Measurements from ENCODE around the gene CIZ1.

CIZ1 gene

GRCh38 chr9:128125580-128126354 is 65.6 kb downstream of the CIZ1 start:
- no peak for DNase-seq (ENCODE audit: low spot score)
- FAIRE-seq = no peak

DNA sequence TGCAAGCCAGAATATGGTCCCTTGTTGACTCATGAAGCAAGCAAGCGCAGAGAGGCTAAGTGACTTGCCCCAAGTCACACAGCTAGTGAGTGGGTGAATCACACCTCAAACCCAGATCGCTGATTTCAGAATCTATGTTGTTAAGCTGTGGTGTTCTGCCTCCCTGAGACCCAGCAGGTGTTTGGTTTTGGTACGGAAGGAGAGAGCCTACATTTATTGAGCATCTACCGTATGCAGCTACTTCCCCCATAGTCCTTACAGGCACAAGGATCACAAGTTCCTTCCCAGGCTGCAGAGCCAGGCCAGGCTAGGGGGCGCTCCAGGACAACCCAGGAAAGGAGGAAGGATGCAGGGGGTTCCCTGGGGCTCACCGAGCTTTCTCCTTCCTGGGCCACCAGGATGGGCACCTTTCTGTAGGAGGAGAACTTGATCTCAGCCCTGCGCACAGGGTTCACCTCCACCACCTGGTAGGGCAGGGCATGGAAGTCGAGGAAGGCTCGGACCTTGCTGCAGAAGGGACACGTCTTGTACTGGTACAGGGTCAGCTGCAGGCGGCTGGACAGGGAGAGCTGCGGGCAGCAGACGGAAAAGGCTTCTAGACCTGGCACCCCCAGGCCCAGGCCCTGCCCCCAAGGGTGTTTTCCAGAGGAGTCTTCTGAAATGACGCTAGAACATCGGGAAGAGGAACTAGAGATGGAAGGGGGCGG is 66.3 kb downstream of the CIZ1 start:
- no peak for FAIRE-seq

GRCh38 chr9:128124451-128124850 is 66.9 kb downstream of the CIZ1 start:
- DNase-seq (ENCODE audit: low spot score) (no peak), FAIRE-seq (no peak)

More for the DNA sequence above, 66.3 kb downstream of the CIZ1 start:
- DNase-seq (ENCODE audit: low spot score) = no peak

- FAIRE-seq (no peak), DNase-seq (ENCODE audit: low spot score) (no peak)
Measured at GRCh38 chr9:128123451-128124080, 67.8 kb downstream of the CIZ1 start.

GRCh38 chr9:128122809-128123175 is 68.6 kb downstream of the CIZ1 start:
- no peak for FAIRE-seq

DNA sequence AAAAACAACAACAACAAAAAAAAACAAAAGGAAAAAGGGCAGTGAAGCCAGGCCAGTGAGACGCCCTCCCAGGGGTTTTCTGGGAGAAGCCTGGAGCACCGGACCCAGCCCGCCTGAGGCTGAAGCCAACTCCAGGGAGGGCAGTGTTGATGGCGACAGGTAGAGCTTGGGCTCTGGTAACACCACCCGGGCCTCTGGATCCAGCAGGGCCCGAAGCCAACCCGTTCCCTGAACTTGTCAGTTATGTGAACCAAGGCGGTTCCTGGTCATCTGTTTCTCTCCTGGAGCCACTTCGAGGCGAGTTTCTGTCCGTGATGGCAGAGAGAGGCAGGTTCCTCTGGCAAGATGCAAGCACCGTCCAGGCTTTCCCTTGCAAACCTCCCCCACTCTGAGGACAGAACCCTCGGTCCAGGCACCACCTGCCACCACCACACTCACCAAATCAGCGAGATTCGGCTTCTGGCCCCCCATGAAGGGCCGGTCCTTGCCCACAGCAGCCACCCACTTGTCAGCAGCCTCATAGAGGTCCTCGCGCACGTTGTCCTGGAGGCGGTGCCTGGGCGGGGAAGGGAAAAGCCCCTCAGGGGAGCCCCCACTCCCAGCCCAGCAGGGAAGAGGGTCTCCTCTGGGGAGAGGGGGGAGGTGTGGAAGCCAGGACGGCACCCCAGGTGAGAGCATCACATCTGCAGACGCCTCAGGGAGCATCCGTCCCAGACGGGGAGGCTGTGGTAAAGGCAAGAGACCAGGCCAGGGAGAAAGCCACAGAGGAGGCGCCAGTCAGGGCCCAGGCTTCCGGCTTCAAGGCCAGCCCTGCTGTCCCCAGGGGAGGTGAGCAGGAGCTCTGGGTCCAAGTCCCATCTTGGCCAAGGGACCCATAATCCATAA is 69.2 kb downstream of the CIZ1 start:
- no peak for FAIRE-seq
- no peak for DNase-seq (ENCODE audit: low spot score)

More at GRCh38 chr9:128122809-128123175, 68.6 kb downstream of the CIZ1 start:
- no peak for DNase-seq (ENCODE audit: low spot score)

DNA sequence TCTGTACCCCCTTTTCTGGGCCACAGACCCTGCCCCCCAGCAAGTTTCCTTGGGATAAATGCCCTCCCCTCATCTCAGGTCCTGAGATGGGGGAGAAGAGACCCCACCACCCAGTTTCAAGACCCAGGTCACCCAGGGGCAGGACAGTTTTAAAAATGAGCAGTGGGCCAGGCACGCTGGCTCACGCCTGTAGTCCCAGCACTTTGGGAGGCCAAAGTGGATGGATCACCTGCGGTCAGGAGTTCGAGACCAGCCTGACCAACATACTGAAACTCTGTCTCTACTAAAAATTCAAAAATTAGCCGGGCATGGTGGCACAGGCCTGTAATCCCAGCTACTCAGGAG is 69.9 kb downstream of the CIZ1 start:
- DNase-seq (ENCODE audit: low spot score) = no peak
- no peak for FAIRE-seq

DNA sequence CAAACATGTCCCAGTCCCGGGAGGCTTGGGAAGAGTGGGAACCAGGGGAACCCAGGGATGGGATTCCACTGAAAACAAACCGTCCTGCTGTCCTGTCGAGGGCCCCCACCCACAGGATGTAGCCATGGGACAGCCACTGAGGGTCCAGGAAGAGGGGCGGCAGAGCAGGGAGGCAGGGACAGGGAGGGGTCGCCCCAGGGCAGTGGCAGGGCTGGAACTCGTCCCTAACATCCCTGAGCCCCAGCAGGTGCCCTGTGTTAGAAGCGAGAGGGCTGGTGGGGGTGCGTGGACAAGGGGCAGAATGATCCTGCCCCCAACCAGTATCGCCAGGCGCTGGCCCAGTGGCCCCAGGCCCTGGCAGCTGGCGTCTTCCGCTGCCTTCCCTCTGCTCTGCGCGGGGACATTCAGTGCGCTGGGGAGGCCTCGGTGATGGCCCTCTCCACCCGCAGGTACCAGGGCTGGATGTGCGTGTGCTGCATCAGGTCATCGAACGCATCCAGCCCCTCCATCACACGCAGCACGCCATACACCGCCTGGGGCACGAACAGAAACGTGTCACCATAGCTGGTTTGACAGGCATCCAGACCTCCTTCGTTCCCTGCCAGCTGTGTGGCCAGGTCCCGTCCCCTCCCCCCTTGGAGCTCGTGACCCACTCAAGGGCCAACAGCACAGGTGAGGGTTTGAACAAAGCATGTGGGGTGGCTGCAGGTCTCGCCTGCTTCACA is 70.5 kb downstream of the CIZ1 start:
- DNase-seq (ENCODE audit: low spot score) (no peak), FAIRE-seq (no peak)

DNA sequence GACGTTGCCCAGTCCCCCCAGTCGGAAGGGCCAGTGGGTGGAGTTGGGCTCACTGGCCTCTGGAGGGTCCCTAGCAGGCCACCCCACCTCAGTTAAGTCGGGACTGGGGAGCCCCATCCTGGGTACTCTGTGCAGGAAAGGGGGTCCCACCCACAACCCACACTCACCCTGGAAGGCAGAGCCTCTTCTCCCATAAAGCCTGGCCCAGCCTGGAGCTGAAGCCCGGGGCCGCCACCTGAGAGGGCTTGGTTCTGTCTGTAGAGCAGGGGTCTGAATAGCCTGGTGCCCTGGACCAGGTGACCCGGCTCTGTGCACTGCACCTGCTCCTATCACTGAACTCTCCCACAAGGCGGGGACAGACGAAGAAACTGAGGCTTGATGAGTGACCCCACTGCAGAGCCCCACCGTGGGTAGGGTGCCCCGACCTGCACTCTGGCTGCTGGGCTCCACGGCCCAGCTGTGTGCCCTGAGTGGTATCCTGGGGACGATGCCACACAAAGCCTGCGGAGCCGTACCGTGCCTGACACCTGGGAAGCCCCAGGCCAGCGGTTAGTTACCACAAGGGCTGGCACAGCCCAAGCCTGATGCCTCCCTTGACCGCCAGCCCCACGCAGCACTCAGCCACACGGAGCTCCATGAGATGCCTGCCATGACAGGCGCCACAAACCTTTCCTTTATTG is 71.2 kb downstream of the CIZ1 start:
- FAIRE-seq (no peak), DNase-seq (ENCODE audit: low spot score) (no peak)

- DNase-seq (ENCODE audit: low spot score) (no peak), FAIRE-seq (no peak)
Measured at GRCh38 chr9:128118971-128119665, 72.3 kb downstream of the CIZ1 start.

DNA sequence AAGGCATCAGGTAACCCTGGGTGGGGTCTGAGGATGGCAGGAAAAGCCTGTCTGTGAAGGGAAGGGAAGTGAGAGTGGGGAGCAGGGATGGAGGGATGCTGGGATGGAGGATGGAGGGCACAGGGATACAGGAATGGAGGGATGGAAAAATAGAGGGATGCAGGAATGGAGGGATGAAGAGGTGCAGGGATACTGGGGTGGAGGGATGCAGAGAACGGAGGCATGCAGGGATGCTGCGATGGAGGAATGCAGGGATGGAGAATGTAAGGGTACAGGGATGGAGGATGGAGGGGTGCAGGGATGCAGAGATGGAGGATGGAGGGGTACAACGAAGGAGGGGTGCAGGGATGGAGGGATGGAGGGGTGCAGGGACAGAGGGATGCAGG is 72.9 kb downstream of the CIZ1 start:
- FAIRE-seq = no peak

GRCh38 chr9:128117613-128118471 is 73.5 kb downstream of the CIZ1 start:
- FAIRE-seq (no peak), DNase-seq (ENCODE audit: low spot score) (peak; percentile 87)

More for the DNA sequence above, 72.9 kb downstream of the CIZ1 start:
- no peak for DNase-seq (ENCODE audit: low spot score)

- no peak for DNase-seq (ENCODE audit: low spot score)
- no peak for FAIRE-seq
Measured at GRCh38 chr9:128116104-128117083, 75.0 kb downstream of the CIZ1 start.
